B cell (primary cell): ENCODE data around the gene PTCSC3. TPM values are rescaled to one million over a fixed set of nuclear protein-coding genes. Genes with fewer than 3 reads are reported as not detected.

Experiments used
- ATAC-seq: fragments of 200-7000 bp; cut with Tn5 transposase; one replicate; pipeline ENCODE4 v1.10.0; 2021; ENCODE audit warnings: low read depth, mild to moderate bottlenecking, moderate number of reproducible peaks, moderate library complexity
- CTCF ChIA-PET: fragments of 350-600 bp; sonication (Branson Sonifier 250); formaldehyde crosslinking; loops from one replicate; lab custom pipeline; 2021; ENCODE audit warnings: antibody characterized with exemption, inconsistent platforms; lab: Charles Lee
- POLR2A ChIA-PET: fragments of 350-600 bp; sonication (Branson Sonifier 250); formaldehyde crosslinking; loops from one replicate; lab custom pipeline; 2021; ENCODE audit warnings: antibody characterized with exemption; lab: Charles Lee
- DNase-seq: peaks from one replicate; pipeline ENCODE4 v3.0.0; 2013
- H2AFZ ChIP-seq: 2 replicates; pipeline ENCODE4 v1.6.1; 2012; ENCODE audit warnings: mild to moderate bottlenecking, low read depth, low read length; ENCODE audit not compliant: insufficient read depth, poor library complexity, severe bottlenecking
- H3K27ac ChIP-seq, 2 donors: 1 replicate in 1 of 2; 2 replicates in 1 of 2; pipeline ENCODE4 v1.5.1; 2012 to 2013; ENCODE audit warnings: low read length in 2 of 2, mild to moderate bottlenecking in 2 of 2, moderate library complexity in 1 of 2
- H3K27me3 ChIP-seq, 4 experiments: fragments of 200-600 bp in 1 of 4; sonication (generic) in 1 of 4; replicated peaks in 1 of 4; 1 replicate in 2 of 4; 2 replicates in 2 of 4; pipeline versions ENCODE4 v1.6.1 to v1.7.0; 2013 to 2016; ENCODE audit warnings: low read length in 3 of 4, mild to moderate bottlenecking in 2 of 4, mixed read lengths in 1 of 4, moderate library complexity in 1 of 4; ENCODE audit not compliant: insufficient read depth in 4 of 4, control insufficient read depth in 3 of 4; ENCODE audit errors: control extremely low read depth in 1 of 4
- H3K36me3 ChIP-seq, 2 experiments: replicated peaks in 1 of 2; 1 replicate in 1 of 2; 2 replicates in 1 of 2; pipeline versions ENCODE4 v1.6.1 to v1.7.1; 2013; ENCODE audit warnings: low read length in 1 of 2; ENCODE audit not compliant: insufficient read depth in 2 of 2, control insufficient read depth in 1 of 2; ENCODE audit errors: control extremely low read depth in 1 of 2, extremely low read depth in 1 of 2
- H3K4me1 ChIP-seq, 2 donors: fragments of 200-600 bp in 1 of 2; sonication (generic) in 1 of 2; 1 replicate in 1 of 2; 2 replicates in 1 of 2; pipeline versions ENCODE4 v1.5.1 to v1.6.1; 2013 to 2017; ENCODE audit warnings: low read length in 2 of 2; ENCODE audit not compliant: control insufficient read depth in 2 of 2, insufficient read depth in 2 of 2
- H3K4me2 ChIP-seq: replicated peaks from 2 replicates; pipeline ENCODE3; 2012; ENCODE audit warnings: mild to moderate bottlenecking, low read depth, low read length; ENCODE audit not compliant: poor library complexity, severe bottlenecking
- H3K4me3 ChIP-seq, 5 experiments: fragments of 200-600 bp in 1 of 5; sonication (generic) in 1 of 5; 1 replicate in 3 of 5; 2 replicates in 2 of 5; pipeline versions ENCODE4 v1.5.1 to v1.7.0; 2011 to 2016; ENCODE audit warnings: low read length in 4 of 5, mild to moderate bottlenecking in 4 of 5, low read depth in 2 of 5, control low read depth in 1 of 5, moderate library complexity in 1 of 5; ENCODE audit not compliant: insufficient read depth in 1 of 5; ENCODE audit errors: control extremely low read depth in 1 of 5, extremely low read depth in 1 of 5
- H3K79me2 ChIP-seq: fragments of 200-600 bp; sonication (generic); one replicate; pipeline ENCODE4 v1.6.0; 2016; ENCODE audit warnings: low read length; ENCODE audit not compliant: control insufficient read depth, insufficient read depth
- H3K9ac ChIP-seq: fragments of 200-600 bp; sonication (generic); 2 replicates; pipeline ENCODE4 v1.6.1; 2017; ENCODE audit warnings: mild to moderate bottlenecking, low read length, moderate library complexity
- H3K9me3 ChIP-seq, 3 donors: one replicate each; pipeline versions ENCODE4 v1.6.1 to v1.7.1; 2013; ENCODE audit warnings: low read length in 2 of 3; ENCODE audit not compliant: control insufficient read depth in 2 of 3, insufficient read depth in 1 of 3; ENCODE audit errors: control extremely low read depth in 1 of 3
- H4K20me1 ChIP-seq: 2 replicates; pipeline ENCODE4 v1.6.0; 2012; ENCODE audit warnings: mild to moderate bottlenecking, low read length; ENCODE audit not compliant: insufficient read depth, control insufficient read depth, poor library complexity, severe bottlenecking
- H3K27ac Mint-ChIP-seq: one replicate; pipeline ENCODE4 v1.8.0; 2021; ENCODE audit warnings: mixed read lengths
- H3K27me3 Mint-ChIP-seq: one replicate; pipeline ENCODE4 v1.8.0; 2021; ENCODE audit warnings: mixed read lengths
- H3K4me1 Mint-ChIP-seq: one replicate; pipeline ENCODE4 v1.8.0; 2021; ENCODE audit warnings: mixed read lengths
- H3K4me3 Mint-ChIP-seq: one replicate; pipeline ENCODE4 v1.8.0; 2021; ENCODE audit warnings: mixed read lengths
- H3K9me3 Mint-ChIP-seq: one replicate; pipeline ENCODE4 v1.8.0; 2022; ENCODE audit warnings: mixed read lengths; ENCODE audit not compliant: insufficient read depth
- EZH2 ChIP-seq: IDR thresholded peaks from 2 replicates; pipeline ENCODE4 v1.6.1; 2012; ENCODE audit warnings: borderline replicate concordance, low read depth, mild to moderate bottlenecking, moderate library complexity, low read length; ENCODE audit not compliant: insufficient read depth, poor library complexity, severe bottlenecking
- WGBS: methylation state at CpG from one replicate; pipeline ENCODE4 v1.1.5; 2013; ENCODE audit warnings: missing lambda C conversion rate; ENCODE audit not compliant: insufficient coverage; 5-methylcytosine and 5-hydroxymethylcytosine counted together
- intact Hi-C: fragments of 100-400 bp; cut with micrococcal nuclease; formaldehyde crosslinking; loops from one replicate; pipeline ENCODE4 v1.10.0; 2022
- polyA plus RNA-seq: library from polyadenylated mRNA; depleted of rRNA; stranded (reverse); fragments of >200 nt; gene quantifications from 2 replicates; pipeline ENCODE4 v1.2.3, GENCODE V29; 2012
- total RNA-seq, 2 donors: library from RNA; stranded (reverse); fragments of 120-200 nt in 1 of 2; gene quantifications; 1 replicate in 1 of 2; 2 replicates in 1 of 2; pipeline versions ENCODE4 v1.2.3 to v1.2.4, GENCODE V29; 2013 to 2022
- TF ChIP-seq, protein P1 (sequence below): fragments of 200-600 bp; IDR thresholded peaks from one replicate; pipeline ENCODE4 v1.8.0; 2022; ENCODE audit warnings: antibody characterized with exemption, mild to moderate bottlenecking

The PTCSC3 gene
- total and polyA plus RNA-seq, 2 donors (not counting 1 experiment from before 2014, with no cell fraction given), result not detected

- intact Hi-C loops, result no loop called here
- Histone ChIP-seq H4K20me1 (no peaks in the 10 kb centered on the region), H2AFZ (no peak overlapping the region), H3K27me3 (no peaks in the 10 kb centered on the region), H3K4me2 (no peak overlapping the region), H3K9ac (no peak overlapping the region), H3K9me3 (no peaks in the 10 kb centered on the region), H3K79me2 (no peaks in the 10 kb centered on the region), H3K4me1 (no peaks in the 10 kb centered on the region), H3K4me3 (no peak overlapping the region), H3K36me3 (no peaks in the 10 kb centered on the region), H3K27ac (no peak overlapping the region)
- ATAC-seq, result no peak
- WGBS, result no CpG with 5 or more reads among the region's 1 CpG
- Mint-ChIP-seq H3K27ac (no peak overlapping the region), H3K27me3 (no peaks in the 10 kb centered on the region), H3K4me1 (no peaks in the 10 kb centered on the region), H3K9me3 (no peaks in the 10 kb centered on the region), H3K4me3 (no peak overlapping the region)
- POLR2A ChIA-PET, result no interaction called here
- TF ChIP-seq, protein P1, sequence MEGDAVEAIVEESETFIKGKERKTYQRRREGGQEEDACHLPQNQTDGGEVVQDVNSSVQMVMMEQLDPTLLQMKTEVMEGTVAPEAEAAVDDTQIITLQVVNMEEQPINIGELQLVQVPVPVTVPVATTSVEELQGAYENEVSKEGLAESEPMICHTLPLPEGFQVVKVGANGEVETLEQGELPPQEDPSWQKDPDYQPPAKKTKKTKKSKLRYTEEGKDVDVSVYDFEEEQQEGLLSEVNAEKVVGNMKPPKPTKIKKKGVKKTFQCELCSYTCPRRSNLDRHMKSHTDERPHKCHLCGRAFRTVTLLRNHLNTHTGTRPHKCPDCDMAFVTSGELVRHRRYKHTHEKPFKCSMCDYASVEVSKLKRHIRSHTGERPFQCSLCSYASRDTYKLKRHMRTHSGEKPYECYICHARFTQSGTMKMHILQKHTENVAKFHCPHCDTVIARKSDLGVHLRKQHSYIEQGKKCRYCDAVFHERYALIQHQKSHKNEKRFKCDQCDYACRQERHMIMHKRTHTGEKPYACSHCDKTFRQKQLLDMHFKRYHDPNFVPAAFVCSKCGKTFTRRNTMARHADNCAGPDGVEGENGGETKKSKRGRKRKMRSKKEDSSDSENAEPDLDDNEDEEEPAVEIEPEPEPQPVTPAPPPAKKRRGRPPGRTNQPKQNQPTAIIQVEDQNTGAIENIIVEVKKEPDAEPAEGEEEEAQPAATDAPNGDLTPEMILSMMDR, result no peak
- no peak for TF ChIP-seq EZH2
- CTCF ChIA-PET, result no interaction called here
- no peak for DNase-seq
Observed at GRCh38 chr14:36086629-36087395, 89.7 kb downstream of the PTCSC3 start.

DNA sequence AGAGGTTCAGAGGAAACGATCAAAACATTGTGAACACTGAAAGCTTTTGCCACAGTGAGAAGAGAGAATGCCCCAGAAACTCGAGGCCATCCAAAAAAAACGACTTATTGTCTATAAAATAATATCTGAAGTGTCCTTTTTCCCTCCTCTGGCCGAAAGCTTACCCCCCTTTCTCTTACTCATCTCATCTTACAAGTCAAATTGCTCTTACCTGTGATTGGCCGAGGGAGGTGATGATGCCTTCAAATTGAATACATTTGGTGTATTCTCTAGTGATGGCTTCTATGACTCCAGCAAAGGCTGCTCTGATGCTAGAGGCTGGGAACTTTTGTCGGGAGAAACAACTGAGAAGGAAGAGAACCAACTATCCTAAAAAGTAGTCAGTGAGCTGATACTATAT, 90.7 kb downstream of the PTCSC3 start:
- H3K36me3 ChIP-seq, result no peaks in the 10 kb centered on the region
- no peak overlapping the region for H2AFZ ChIP-seq
- H3K79me2 ChIP-seq, result no peaks in the 10 kb centered on the region
- H3K4me1 Mint-ChIP-seq, result no peaks in the 10 kb centered on the region
- H3K27ac Mint-ChIP-seq, result no peak overlapping the region
- DNase-seq (no peak), ATAC-seq (no peak)
- no peak overlapping the region for H3K4me3 Mint-ChIP-seq
- TF ChIP-seq EZH2, result no peak
- POLR2A ChIA-PET, result no interaction called here
- 100% methylated on average over 1 of the region's 6 CpGs for WGBS
- CTCF ChIA-PET, result no interaction called here
- intact Hi-C loops, result no loop called here
- no peaks in the 10 kb centered on the region for H4K20me1 ChIP-seq
- no peak overlapping the region for H3K4me2 ChIP-seq
- no peaks in the 10 kb centered on the region for H3K27me3 Mint-ChIP-seq
- H3K9me3 ChIP-seq, result no peaks in the 10 kb centered on the region
- H3K9me3 Mint-ChIP-seq, result no peaks in the 10 kb centered on the region
- H3K4me3 ChIP-seq, result no peak overlapping the region
- no peaks in the 10 kb centered on the region for H3K4me1 ChIP-seq
- no peak overlapping the region for H3K9ac ChIP-seq
- H3K27me3 ChIP-seq, result no peaks in the 10 kb centered on the region
- no peak overlapping the region for H3K27ac ChIP-seq

Other genes starting within 250 kb of the PTCSC3 start
- 17.3 and 20.8 TPM in 2 replicates for gene MBIP, start 143.9 kb upstream of the PTCSC3 start, total RNA-seq
- gene MBIP, start 143.9 kb upstream of the PTCSC3 start, polyA plus RNA-seq, result 9.3 and 14.0 TPM in 2 replicates